WERI-Rb-1 (cell line): ENCODE results near the gene MED27.

Experiments used
- DNase-seq: peaks from one replicate; pipeline ENCODE4 v3.0.0-alpha.2; 2020
- H3K27ac ChIP-seq: fragments of 250-450 bp; sonication (Bioruptor Pico); 2 replicates; pipeline ENCODE4 v1.5.1; 2020; ENCODE audit warnings: mild to moderate bottlenecking, moderate library complexity
- H3K27me3 ChIP-seq: fragments of 250-450 bp; sonication (Bioruptor Pico); 2 replicates; pipeline ENCODE4 v1.5.1; 2021; ENCODE audit warnings: mild to moderate bottlenecking, low read depth, moderate library complexity; ENCODE audit not compliant: insufficient read depth, severe bottlenecking
- H3K36me3 ChIP-seq: fragments of 250-450 bp; sonication (Bioruptor Pico); 2 replicates; pipeline ENCODE4 v1.5.1; 2020; ENCODE audit warnings: mild to moderate bottlenecking, moderate library complexity
- H3K4me3 ChIP-seq: 2 replicates; pipeline ENCODE4 v1.5.1; 2011; ENCODE audit warnings: low read depth, mild to moderate bottlenecking, control low read depth, low read length
- H3K9me3 ChIP-seq: fragments of 250-450 bp; sonication (Bioruptor Pico); 2 replicates; pipeline ENCODE4 v1.5.1; 2021; ENCODE audit warnings: mild to moderate bottlenecking, moderate library complexity; ENCODE audit not compliant: severe bottlenecking
- TF ChIP-seq, protein P1 (sequence below): IDR thresholded peaks from 2 replicates; pipeline ENCODE4 v1.5.1; 2011; ENCODE audit warnings: low read depth, mild to moderate bottlenecking, control low read depth, inconsistent platforms, low read length

The MED27 gene

DNA sequence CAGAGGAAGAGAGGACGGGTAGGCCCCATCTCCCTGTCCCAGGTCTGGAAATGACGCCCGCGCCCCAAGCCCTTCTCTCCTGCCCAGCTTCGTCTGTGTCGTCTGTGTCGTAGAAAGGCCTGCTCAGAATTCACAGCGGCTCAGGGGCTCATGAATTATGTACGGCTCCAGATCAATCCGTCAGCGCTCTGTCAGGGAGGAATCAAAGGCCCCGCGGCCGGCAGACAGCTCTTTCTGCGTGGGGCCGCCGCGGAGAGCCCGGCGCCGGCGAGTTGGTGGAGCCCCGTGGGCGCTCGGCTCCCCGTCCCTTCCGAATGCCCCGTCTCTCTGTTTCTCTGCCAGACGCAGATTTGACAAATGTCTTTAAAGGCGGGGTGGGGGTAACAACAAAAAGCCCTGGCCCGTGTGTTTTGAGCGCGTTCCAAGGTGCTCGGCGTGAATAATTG, 255.9 kb downstream of the MED27 start:
- H3K36me3 ChIP-seq = no peaks in the 10 kb centered on the region
- H3K27ac ChIP-seq = no peak overlapping the region
- TF ChIP-seq, protein P1, sequence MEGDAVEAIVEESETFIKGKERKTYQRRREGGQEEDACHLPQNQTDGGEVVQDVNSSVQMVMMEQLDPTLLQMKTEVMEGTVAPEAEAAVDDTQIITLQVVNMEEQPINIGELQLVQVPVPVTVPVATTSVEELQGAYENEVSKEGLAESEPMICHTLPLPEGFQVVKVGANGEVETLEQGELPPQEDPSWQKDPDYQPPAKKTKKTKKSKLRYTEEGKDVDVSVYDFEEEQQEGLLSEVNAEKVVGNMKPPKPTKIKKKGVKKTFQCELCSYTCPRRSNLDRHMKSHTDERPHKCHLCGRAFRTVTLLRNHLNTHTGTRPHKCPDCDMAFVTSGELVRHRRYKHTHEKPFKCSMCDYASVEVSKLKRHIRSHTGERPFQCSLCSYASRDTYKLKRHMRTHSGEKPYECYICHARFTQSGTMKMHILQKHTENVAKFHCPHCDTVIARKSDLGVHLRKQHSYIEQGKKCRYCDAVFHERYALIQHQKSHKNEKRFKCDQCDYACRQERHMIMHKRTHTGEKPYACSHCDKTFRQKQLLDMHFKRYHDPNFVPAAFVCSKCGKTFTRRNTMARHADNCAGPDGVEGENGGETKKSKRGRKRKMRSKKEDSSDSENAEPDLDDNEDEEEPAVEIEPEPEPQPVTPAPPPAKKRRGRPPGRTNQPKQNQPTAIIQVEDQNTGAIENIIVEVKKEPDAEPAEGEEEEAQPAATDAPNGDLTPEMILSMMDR = no peak
- no peak for DNase-seq
- H3K9me3 ChIP-seq = no peaks in the 10 kb centered on the region
- H3K27me3 ChIP-seq = no peaks in the 10 kb centered on the region
- H3K4me3 ChIP-seq = no peak overlapping the region

DNA sequence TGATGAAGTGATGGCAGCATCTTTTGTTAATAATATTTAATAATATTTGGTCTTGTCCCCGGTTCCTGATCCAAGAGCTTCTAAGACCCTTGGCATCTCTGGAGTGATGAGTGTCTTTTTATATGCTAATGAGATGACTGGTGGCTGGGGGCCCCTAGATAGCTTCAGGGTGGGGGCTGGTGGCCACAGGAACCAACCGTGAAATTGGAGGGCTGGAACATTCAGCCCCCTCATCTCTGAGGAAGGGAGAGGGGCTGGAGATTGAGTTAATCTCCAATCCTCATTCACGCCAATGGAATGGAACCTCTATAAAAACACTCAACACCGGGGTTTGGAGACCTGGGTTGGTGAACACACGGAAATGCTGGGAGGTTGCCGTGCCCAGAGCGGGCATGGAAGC, 261.6 kb downstream of the MED27 start:
- no peak for DNase-seq
- Histone ChIP-seq H3K9me3 (no peaks in the 10 kb centered on the region), H3K27me3 (no peaks in the 10 kb centered on the region)

DNA sequence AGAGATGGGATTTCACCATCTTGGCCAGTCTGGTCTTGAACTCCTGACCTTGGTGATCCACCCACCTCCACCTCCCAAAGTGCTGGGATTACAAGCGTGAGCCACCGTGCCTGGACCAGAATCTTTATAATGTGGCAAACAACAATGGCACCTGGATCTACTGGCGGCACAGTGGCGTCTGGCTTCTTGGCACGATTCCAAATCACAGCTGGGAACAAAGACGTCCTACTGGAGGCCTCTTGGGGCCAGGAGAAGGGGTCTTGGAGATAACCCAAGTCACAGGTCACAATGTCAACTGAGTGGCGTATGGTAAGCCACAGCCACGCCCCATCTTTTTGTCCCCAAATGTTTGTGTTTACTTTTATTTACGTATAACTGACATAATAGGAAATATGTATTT, 262.0 kb downstream of the MED27 start:
- TF ChIP-seq, protein P1 = no peak
- Histone ChIP-seq H3K4me3 (no peak overlapping the region), H3K27me3 (no peaks in the 10 kb centered on the region), H3K27ac (no peak overlapping the region), H3K9me3 (no peaks in the 10 kb centered on the region), H3K36me3 (no peaks in the 10 kb centered on the region)
- DNase-seq = no peak

More for the DNA sequence above, 261.6 kb downstream of the MED27 start:
- TF ChIP-seq, protein P1 = no peak
- Histone ChIP-seq H3K27ac (no peak overlapping the region), H3K36me3 (no peaks in the 10 kb centered on the region), H3K4me3 (no peak overlapping the region)

DNA sequence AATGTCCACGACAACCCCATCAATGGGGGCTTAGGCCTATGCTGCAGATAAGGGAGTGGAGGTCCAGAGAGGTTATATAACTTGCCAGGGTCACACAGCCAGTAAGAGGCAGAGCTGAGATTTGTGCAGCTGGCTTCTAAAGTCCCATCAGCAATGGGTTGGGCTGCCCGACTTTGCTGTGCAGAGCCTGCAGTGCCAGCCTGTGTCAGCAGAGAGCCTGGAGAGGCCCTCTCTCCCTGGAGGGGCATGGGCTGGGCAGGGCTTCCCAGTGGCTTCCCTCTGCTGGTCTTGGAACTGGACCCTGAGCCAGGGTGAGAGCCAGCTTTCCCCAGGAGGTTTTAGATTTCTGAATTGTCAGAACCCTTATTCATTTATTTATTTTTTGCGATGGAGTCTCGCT, 262.6 kb downstream of the MED27 start:
- Histone ChIP-seq H3K27ac (no peak overlapping the region), H3K9me3 (no peaks in the 10 kb centered on the region), H3K27me3 (no peaks in the 10 kb centered on the region), H3K36me3 (no peaks in the 10 kb centered on the region), H3K4me3 (no peak overlapping the region)
- no peak for DNase-seq
- TF ChIP-seq, protein P1 = no peak

DNA sequence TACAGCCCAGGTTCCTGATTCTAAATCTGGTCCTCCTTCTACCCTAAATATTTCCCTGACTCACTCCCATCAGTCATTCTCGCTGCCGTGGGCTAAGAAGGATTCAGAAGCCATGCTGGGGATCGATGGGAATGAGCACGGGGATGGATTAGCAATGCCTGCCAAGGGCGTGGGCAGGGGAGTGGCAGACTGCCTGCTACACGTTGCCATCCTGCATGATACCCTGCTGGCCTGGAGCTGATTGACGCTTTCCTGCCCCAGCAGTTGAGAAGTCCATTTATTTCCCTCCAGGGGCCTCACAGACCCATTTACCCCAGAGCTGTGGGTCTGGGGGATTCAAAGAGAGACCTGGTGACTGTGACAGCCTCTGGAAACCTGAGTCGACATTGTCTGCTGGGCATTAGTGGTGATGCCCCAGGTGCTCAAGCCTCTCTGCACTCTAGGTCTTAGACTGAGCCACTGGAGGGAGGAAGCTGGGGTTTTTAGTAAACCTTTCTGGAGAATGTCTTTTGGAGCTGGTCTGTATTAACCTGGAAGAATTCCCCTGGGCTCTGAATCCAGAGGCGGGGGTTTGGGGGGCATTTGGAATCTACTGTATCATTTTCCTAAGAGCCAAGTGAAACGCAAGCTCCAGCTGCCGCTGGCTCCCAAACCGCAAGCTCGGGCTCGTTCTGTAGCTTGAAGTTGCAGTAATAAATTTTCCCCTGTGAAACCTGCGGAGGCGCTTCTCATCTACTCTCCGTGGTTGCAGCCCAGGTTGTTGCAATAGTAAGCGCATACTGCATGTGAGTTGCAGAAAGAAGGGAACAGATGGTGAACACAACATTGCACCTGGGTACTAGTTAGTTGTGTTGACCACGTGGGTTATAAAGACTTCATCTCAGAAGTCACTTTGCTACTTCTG, 263.4 kb downstream of the MED27 start:
- no peaks in the 10 kb centered on the region for H3K36me3 ChIP-seq
- H3K4me3 ChIP-seq = no peak overlapping the region
- no peak for DNase-seq
- H3K27me3 ChIP-seq = no peaks in the 10 kb centered on the region
- TF ChIP-seq, protein P1 = peak; percentile 12; the same call in 1 of the 2 replicates
- H3K9me3 ChIP-seq = no peaks in the 10 kb centered on the region
- no peak overlapping the region for H3K27ac ChIP-seq
